GM18873 (cell line): ENCODE results near the gene GRM1.

ENCODE experiments used
- ATAC-seq: cut with Tn5 transposase; IDR thresholded peaks from one replicate; pipeline ENCODE4 v1.9.1; 2021; ENCODE audit warnings: mild to moderate bottlenecking, moderate library complexity, moderate number of reproducible peaks; ENCODE audit not compliant: unreplicated experiment, low FRiP score

GRM1 gene

DNA sequence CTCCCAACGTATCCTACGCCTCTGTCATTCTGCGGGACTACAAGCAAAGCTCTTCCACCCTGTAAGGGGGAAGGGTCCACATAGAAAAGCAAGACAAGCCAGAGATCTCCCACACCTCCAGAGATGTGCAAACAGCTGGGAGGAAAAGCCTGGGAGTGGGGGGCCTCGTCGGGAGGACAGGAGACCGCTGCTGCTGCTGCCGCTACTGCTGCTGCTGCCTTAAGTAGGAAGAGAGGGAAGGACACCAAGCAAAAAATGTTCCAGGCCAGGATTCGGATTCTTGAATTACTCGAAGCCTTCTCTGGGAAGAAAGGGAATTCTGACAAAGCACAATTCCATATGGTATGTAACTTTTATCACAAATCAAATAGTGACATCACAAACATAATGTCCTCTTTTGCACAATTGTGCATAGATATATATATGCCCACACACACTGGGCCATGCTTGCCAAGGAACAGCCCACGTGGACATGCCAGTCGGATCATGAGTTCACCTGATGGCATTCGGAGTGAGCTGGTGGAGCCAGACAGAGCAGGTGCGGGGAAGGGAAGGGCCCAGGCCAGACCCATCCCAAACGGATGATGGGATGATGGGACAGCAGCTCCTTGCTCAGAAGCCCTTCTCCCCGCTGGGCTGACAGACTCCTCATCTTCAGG, 406.0 kb downstream of the GRM1 start:
- no peak for ATAC-seq

DNA sequence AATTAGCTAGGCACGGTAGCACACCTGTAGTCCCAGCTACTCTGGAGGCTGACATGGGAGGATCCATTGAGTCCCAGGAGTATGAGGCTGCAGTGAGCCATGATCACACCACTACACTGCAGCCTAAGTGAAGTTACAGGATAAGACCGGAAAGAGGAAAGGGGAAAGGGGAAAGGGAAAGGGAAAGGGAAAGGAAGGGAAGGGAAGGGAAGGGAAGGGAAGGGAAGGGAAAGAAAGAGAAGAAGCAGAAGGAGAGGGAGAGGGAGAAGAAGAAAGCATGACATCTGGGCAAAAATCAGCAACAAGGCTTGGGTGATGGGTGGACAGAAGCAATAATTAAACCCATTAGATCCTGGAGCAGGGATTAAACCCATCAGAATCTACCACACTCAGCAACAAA, 413.0 kb downstream of the GRM1 start:
- no peak for ATAC-seq

DNA sequence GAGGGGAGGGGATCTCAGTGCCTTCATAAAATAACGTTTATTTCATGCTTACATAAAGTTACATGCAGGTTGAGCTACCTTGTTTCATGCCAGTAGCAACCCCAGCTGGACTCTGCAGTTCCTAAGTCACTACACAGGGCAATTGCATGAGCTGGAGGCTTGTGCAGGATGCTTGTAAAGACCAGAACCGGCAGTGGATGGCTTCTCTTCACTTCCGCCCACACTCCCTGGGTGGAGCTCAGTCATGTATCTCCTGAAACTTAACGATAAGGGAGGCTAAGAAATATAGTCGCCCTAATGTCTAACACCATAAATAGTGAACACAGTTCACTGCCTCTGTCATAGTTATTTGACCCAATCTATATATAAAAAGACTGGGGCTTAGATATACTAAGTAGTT, 415.3 kb downstream of the GRM1 start:
- ATAC-seq, result no peak

DNA sequence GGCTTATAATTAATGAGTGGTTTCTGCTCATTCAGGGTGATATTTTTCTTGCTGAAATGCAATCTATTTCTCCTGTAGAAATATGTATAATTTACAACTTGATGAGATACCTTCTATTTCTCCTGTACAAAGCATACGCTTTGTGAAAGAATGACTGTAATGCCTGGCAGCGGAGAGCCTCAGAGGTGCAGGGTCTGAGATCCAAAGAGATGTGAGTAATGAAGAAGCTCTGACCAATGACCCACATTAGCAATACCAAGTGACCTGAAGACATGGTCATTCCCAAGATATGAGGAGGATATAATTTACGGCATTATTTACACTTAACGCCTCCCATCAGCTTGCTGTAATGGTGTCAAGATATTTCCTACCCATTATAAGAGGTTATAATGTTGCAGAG, 416.4 kb downstream of the GRM1 start:
- ATAC-seq, result no peak

DNA sequence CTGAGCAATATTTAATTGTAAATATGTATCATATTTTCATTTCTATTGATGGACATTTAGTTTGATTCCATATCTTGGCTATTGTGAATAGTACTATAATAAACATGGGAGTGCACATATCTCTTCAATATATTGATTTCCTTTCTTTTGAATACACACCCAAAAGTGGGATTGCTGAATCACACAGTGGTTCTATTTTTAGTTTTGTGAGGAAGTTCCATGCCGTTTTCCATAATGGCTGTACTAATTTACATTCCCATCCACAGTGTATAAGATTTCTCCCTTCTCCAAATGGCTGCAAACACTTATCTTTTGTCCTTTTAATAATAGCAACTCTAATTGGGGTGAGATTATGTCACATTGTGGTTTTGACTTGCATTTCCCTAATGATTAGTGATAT, 428.0 kb downstream of the GRM1 start:
- ATAC-seq, result no peak

DNA sequence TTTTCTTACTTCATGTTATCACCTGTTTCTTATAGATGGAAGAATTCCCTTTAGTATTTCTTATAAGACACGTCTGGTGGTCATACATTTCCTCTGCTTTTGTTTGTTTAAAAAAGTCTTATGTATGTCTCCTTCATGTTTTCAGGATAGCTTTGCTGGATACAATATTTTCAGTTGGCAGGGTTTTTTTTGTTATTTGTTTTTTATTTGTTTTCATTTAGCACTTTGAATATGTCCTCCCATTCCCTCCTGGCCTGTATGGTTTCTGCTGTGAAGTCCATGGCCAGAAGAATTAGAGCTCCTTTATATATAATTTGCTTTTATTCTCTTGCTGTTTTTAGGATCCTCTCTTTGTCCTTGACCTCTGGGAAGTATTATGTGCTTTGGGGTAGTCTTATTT, 432.1 kb downstream of the GRM1 start:
- ATAC-seq, result no peak

DNA sequence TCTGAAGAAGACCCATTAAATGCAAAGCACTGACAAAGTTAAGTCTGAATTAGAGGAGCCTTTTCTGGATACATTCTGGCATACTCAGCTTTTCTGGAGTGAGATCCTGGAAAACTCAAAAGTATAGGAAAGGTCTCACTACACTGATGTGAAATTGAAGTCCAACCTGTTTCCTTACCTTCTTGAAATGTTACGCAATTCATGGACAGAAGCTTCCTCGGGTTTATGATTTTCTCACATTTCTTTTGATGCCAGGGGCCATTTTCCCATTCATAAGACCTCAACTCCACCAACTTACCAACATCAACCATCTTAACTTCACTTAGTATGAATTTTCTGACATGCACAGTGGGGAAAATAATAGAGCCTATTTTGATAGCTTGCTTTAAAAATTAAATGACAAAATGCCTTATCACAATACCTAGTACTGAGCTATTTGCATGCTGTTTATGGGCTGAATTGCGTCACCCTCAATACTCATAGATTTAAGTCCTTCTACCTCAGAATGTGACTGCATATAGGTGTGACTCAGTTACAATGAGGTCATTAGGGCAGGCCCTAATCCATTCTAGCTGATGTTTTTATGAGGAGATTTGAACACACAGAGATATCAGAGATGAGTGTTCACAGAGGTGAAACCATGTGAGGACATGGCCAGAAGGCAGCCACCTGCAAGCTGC, 441.4 kb downstream of the GRM1 start:
- ATAC-seq, result no peak

DNA sequence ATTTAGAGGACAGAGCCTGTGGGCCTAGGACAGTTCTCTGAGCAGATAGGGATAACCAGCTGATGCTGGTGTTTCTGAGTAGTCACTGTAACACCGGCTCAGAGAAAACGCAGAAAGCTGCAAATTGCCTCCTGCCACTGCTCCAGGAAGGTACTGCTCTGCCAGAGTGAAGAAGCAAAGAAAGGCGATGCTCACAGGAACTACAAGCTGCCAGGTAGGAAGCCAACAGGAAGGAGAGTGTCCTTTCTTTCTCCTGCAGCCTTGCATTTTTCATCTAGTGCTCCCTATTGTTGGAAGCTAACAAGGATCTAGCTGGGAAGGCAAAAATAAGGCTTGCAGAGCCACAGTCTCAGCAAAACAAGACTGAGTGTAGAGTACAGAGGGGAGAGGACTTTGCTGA, 444.1 kb downstream of the GRM1 start:
- no peak for ATAC-seq

DNA sequence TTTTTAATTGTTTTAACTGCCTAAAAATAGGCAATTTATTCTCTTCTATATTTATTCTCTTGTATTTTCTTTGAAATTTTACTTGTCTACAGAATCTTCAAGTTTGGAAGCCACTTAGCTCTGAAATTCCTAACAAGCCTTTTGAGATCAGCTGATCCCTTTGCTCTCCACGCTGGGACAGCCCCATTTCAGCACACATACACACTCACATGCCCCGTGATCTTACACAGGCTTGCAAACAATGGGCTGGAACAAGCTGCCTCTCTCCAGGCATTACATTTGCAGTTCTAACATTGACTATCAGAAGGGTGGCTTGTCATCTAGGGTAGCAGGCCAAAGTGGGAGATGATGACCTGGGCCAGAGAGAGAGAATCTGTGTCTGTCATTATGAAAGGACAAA, 452.7 kb downstream of the GRM1 start:
- ATAC-seq, result no peak

DNA sequence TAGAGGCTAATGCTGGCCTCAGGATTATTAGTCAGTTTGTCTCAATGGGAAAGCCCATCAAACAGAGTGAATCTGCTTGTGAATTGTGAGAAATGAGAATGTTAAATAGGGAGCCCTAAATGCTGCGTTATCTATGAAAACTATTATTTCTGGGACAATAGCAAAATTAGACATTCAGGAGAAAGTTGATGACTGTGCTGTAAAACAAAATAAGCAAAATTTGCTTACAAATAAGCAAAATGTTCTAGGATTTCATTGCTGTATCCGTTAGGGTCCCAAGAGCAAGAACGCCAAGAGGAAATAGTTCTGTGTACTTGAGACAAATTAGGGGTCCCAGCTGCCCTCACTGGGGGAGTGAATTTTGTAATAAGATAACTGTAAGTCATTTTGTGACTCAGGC, 455.5 kb downstream of the GRM1 start:
- ATAC-seq, result no peak
